ENCODE measurements around the gene NPC2.

Gene NPC2

DNA sequence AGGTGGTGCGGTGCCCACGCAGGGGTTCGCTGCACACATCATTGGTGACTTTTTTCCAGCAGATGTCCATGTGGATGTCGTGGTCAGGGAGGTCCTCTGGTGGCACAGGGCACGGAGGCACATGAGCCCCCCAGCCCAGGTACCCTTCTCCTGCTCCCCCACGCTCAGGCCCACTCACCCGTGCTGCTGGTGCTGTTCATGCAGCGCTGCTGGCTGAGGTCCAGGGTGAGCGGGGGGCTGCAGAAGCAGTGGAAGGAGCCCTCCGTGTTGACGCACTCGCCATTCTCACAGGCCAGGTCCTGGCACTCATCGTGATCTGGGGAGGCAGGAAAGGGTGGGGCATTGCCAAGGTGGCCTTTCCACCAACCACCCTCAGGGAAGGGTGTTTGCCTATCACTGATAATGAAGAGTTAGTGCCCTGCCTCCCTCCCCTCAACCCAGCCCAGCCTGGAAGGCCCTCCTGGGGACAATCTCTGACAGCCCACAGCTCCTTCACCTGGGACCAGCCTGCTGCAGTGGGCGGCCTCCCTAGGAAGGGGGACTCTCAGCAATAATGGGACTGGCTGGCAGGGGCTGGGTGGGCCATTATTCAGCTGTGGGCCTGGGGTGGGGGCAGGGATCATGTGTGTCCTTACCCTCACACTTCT, 10.3 kb upstream of the NPC2 start:
- DNase-seq (ENCODE audit: low read depth) = no peak

- DNase-seq (ENCODE audit: low read depth) = no peak
Measured at GRCh38 chr14:74502236-74503019, 9.3 kb upstream of the NPC2 start.

DNA sequence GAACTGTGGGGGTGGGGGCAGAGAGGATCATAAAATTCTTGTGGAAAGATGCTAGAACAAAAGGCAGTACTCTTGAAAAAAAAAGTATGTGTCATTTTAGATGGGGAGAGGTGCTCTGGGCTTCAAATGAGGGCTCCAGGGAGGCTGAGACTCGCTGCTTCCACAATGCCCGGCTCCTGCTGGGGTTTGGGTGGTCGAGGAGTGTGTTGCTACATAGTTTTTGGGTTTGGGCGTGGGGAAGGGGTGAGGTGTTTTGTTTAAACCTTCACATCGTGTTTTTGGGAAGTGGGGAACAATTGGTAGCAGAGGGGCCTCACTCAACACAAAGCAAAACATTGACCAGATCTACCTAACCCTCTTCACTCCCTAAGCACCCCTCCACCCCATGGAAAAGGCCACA, 8.6 kb upstream of the NPC2 start:
- DNase-seq (ENCODE audit: low read depth) = no peak

- peak; percentile 57 for DNase-seq (ENCODE audit: low read depth)
Measured at GRCh38 chr14:74501135-74501614, 8.1 kb upstream of the NPC2 start.

DNA sequence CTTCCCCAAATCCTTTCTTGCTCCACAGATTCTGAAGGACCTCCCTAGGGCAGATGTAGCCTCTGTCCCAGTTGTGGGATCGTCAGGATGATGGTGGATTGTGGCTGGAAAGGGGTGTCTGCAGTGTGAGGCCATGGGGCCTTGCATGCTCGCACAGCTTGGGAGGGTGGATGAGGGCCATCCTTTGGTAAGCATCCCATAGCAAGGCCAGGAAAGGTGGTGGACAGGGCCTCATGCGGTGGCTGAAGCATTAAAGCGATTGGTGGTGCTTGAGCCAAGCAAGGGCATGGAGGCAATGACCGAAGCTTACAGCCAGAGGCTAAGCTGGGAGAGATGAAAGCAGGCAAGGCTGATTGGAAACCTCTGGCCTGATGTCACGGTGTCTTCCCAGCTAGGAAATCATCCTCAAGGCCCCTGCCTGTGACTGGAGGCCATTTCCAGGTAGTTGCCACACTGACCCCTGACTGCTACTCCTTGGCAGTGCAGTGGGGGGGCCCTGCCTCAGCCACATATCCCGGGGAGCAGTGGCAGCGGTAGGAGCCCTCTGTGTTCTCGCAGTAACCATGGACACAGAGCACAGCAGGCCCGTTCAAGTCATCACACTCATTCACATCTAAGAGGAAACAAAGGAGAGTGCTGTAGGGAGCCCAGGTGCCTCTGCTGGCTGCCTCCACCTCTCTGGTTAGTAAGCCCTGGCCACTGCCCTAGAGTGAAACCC, 7.5 kb upstream of the NPC2 start:
- DNase-seq (ENCODE audit: low read depth) = no peak

GRCh38 chr14:74495356-74495755, 2.3 kb upstream of the NPC2 start:
- no peak for DNase-seq (ENCODE audit: low read depth)

DNA sequence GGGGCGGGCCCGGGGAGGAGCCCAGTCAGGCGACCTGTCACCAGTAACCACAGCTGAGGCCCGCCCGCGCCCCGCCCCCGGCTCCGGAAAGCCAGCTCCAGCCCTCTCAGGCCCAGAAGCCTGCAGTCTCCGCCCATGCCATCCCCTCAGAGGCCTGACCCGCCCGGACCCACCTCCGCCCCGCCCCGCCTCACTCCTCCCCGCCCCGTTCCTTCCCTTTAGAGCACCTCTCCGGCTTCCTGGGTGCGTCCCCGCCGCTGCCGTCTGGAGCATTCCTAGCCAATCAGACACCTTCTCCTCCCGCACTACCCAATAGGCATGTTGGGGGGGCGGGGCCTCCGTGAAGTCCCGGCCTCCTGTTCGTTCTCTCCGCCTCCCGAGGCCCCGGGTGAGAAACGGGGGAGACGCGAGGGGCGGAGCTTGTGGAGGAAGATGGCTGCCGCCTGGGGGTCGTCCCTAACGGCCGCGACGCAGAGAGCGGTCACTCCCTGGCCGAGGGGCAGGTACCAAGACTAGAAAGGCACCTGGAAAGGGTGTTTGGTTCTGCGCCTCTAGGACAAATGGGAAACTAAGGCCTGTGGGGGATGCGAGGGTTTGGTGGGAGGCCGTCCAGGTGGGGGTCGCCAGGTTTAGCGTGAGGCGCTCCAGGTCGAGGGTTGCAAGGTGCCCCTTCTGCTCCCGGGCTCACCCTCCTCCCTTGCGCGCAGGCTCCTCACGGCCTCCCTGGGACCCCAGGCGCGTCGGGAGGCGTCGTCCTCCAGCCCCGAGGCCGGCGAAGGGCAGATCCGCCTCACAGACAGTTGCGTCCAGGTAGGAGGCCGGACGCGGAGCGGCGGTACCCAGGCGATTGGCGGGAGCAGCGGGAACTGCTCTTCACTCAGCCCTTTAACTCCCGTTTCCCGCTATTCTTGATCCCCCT, 497 bp upstream of the NPC2 start, which contains the start of gene ISCA2:
Gene ISCA2 (plus strand): TSS at position 423 of the 919 bp plus-strand sequence. CDS start 10 bp downstream, at position 433.
- DNase-seq (ENCODE audit: low read depth) = peak; percentile 98

- no peak for DNase-seq (ENCODE audit: low read depth)
Measured at GRCh38 chr14:74491956-74492775, 939 bp downstream of the NPC2 start.

DNA sequence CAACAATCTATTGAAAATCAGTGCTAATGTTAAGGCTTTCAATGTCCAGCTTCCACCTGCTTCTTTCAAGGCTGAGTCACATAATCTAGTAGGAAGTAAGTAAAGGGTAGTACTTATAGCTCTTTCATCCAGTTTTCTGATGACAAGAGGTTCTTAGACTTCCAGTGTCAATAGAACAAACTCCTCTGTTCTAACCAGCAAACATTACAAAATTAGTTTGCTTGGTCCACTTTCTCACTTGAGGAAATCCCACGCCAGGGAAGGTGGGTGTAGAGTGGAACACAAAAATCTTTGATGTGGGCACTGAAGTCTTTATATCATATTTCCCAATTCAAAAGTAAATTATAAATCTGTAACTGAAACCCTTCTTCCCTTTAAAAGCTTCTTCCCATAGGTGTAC, 2.6 kb downstream of the NPC2 start:
- no peak for DNase-seq (ENCODE audit: low read depth)

DNA sequence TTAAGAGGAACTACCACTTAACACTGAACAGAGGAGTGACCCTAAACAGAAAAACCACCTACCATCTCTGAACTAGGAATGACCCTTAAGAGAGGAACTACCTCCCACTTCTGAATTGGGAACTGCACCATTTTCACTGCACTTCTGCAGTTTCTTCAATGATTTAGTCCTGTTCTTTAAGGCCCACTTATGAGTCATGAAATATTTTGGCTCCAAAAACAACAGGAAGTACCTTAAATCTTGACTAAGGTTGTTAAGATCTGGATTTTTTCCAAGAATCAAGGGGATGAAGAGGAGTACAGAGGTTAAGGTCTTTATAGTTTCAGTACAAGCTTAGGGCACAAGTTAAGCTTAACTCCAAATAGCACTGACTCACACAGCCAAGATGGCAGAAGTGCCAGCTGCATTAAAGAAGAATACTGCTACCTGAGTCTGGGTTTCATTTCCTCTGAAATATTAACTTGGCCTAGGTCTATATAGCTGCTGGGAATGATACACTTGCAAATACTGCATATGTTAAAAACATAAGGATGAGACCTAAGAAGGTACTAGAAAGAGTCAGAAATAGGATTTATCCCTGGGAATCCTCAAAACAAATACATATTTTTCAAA, 4.2 kb downstream of the NPC2 start:
- DNase-seq (ENCODE audit: low read depth) = no peak

DNA sequence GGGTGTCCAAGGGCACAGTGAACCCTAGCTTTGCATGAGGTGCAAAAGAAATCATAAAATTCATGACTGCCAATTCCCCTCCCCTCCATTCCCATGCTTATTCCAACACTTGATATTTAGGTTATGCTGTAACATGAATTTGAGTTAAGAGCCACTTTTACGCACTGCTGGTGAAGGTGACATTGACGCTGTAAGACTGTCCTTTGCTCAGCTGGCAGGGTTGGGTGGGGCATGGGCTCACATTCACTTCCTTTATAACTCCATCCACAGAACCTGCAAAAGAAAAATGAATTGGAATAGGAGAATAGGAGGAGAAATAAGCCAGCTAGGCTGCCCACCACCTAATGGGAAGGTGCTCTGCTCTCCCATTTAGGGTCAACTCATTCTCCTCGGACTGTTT, 6.9 kb downstream of the NPC2 start:
- no peak for DNase-seq (ENCODE audit: low read depth)

GRCh38 chr14:74483321-74483720, 9.8 kb downstream of the NPC2 start:
- no peak for DNase-seq (ENCODE audit: low read depth)

- no peak for DNase-seq (ENCODE audit: low read depth)
Measured at GRCh38 chr14:74482571-74482970, 10.5 kb downstream of the NPC2 start.

DNA sequence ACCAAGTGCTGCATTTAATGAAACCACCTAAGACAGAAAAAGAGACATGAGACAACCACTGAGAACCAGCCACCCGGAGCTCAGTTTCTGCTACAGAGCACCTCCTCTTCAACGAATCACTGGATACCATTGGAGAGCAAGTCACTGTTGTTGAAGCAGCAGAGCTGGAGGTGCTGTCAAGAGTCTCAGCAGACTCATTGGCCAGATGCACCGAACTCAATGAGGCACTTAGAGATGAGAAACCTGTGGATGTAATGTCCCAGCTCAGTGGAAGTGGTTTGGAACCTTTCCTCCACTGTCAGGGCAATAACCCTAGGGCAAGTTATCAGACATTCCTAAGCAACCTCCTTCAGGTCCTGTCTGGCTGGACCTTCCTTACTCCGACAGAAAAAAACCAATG, 13.1 kb downstream of the NPC2 start:
- DNase-seq (ENCODE audit: low read depth) = no peak

- DNase-seq (ENCODE audit: low read depth) = no peak
Measured at GRCh38 chr14:74478996-74479635, 14.0 kb downstream of the NPC2 start.

DNA sequence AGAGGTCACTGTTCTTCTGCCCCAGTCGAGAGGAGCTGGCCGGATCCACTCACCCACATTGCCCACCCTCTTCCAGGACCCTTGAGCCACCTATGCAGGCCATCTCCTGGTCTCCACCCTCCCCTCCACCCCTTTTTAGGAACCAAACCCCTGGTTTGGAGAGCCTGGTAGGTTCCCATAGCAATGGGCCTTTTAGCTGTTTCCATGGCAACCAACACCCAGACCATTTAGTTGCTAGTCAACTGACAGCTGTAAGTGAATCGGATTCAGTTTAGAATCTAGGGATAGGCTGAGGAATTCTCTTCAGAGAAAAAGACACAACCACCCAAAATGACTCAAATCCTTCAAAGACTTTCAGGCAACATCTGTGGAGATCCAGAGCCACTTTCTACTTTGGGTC, 16.5 kb downstream of the NPC2 start:
- no peak for DNase-seq (ENCODE audit: low read depth)

GRCh38 chr14:74476107-74476506, 17.0 kb downstream of the NPC2 start:
- DNase-seq (ENCODE audit: low read depth) = no peak

DNA sequence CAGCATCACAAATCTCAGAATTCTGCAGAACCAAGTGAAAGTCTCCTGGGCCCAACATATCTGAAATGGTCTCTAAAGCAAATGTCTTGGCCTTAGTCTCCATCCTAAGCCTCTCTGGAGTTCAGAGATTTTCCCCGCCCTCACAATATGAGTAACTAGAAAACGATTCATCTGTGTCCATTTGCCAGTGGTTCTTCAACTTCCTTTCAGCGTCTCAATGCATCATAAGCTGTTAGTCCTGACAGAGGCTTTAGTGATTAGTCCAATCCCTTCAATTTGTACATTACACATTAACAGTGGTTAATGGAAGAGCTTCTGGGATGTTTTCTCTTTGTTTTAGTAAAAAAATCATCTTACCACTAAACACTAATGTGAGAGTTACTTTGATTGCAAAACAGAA, 17.4 kb downstream of the NPC2 start:
- DNase-seq (ENCODE audit: low read depth) = peak; percentile 66

- no peak for DNase-seq (ENCODE audit: low read depth)
Measured at GRCh38 chr14:74474376-74474775, 18.7 kb downstream of the NPC2 start.

- no peak for DNase-seq (ENCODE audit: low read depth)
Measured at GRCh38 chr14:74472601-74473000, 20.5 kb downstream of the NPC2 start.

Measured in stromal cell of bone marrow (primary cell).